Type B pancreatic cell (in vitro differentiated cells): ENCODE measurements around the gene SAMD8. TPM values are rescaled to one million over a fixed set of nuclear protein-coding genes. Genes with fewer than 3 reads are reported as not detected.

Source experiments
- DNase-seq: peaks from one replicate; pipeline ENCODE4 v3.0.0; 2021; ENCODE audit warnings: mixed read lengths; ENCODE audit not compliant: unreplicated experiment; ENCODE audit errors: extremely low spot score
- H3K27ac Mint-ChIP-seq: 2 replicates; pipeline ENCODE4 v1.8.0; 2021; ENCODE audit warnings: mild to moderate bottlenecking, mixed read lengths
- H3K27me3 Mint-ChIP-seq: 2 replicates; pipeline ENCODE4 v1.8.0; 2021; ENCODE audit warnings: mixed read lengths
- H3K36me3 Mint-ChIP-seq: 2 replicates; pipeline ENCODE4 v1.8.0; 2021; ENCODE audit warnings: mixed read lengths
- H3K4me1 Mint-ChIP-seq: one replicate; pipeline ENCODE4 v1.8.0; 2021; ENCODE audit warnings: mixed read lengths; ENCODE audit not compliant: unreplicated experiment
- H3K4me3 Mint-ChIP-seq: 2 replicates; pipeline ENCODE4 v1.8.0; 2021; ENCODE audit warnings: mild to moderate bottlenecking, mixed read lengths
- H3K9me3 Mint-ChIP-seq: 2 replicates; pipeline ENCODE4 v1.8.0; 2021; ENCODE audit warnings: mixed read lengths
- total RNA-seq: library from RNA; stranded (reverse); gene quantifications from 2 replicates; pipeline ENCODE4 v1.2.1, GENCODE V29; 2021; ENCODE audit warnings: low replicate concordance
- TF ChIP-seq, protein P1 (sequence below): fragments of 200-600 bp; sonication (generic); conservative IDR thresholded peaks from 2 replicates; pipeline ENCODE4 v1.5.0; 2021; ENCODE audit warnings: antibody characterized with exemption, mild to moderate bottlenecking

The SAMD8 gene
- total RNA-seq, 1 donor from 2014 or later = 17.3 TPM

DNA sequence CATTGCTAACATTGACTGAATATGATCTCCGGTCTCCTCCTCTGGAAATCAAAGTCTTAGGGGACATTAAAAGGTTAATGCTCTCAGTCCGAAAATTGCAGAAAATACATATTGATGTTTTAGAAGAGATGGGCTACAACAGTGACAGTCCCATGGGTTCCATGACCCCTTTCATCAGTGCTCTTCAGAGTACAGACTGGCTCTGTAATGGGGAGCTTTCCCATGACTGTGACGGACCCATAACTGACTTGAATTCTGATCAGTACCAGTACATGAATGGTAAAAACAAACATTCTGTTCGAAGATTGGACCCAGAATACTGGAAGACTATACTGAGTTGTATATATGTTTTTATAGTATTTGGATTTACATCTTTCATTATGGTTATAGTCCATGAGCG is 39.2 kb downstream of the SAMD8 start:
- Mint-ChIP-seq H3K4me1 (peaks cover 4% of the 10 kb centered on the region), H3K36me3 (peaks cover 14% of the 10 kb centered on the region), H3K4me3 (no peak overlapping the region), H3K27ac (no peak overlapping the region), H3K27me3 (no peaks in the 10 kb centered on the region), H3K9me3 (no peaks in the 10 kb centered on the region)
- DNase-seq = no peak
- TF ChIP-seq, protein P1, sequence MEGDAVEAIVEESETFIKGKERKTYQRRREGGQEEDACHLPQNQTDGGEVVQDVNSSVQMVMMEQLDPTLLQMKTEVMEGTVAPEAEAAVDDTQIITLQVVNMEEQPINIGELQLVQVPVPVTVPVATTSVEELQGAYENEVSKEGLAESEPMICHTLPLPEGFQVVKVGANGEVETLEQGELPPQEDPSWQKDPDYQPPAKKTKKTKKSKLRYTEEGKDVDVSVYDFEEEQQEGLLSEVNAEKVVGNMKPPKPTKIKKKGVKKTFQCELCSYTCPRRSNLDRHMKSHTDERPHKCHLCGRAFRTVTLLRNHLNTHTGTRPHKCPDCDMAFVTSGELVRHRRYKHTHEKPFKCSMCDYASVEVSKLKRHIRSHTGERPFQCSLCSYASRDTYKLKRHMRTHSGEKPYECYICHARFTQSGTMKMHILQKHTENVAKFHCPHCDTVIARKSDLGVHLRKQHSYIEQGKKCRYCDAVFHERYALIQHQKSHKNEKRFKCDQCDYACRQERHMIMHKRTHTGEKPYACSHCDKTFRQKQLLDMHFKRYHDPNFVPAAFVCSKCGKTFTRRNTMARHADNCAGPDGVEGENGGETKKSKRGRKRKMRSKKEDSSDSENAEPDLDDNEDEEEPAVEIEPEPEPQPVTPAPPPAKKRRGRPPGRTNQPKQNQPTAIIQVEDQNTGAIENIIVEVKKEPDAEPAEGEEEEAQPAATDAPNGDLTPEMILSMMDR = no peak

DNA sequence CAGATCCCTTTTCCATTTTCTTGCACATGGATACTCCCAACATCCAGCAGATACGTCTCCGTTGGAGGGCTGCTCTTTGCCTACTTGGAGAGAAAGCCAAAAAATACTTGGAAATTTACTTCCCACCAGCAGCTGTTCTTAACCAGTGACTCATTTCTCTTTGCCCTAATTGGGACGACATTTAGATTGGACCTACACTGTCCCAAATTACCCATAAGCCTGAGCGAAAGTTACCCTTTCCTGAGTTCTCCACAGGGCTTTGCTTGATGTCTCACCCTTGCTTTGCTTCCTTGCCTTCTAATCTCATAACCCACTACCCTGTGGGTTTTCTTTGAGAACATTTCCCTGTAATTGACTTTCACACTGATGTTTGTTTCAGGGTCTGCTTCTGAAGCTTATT is 48.1 kb downstream of the SAMD8 start:
- no peak for DNase-seq
- Mint-ChIP-seq H3K4me3 (no peak overlapping the region), H3K27me3 (no peaks in the 10 kb centered on the region), H3K4me1 (no peaks in the 10 kb centered on the region), H3K9me3 (peaks cover 5% of the 10 kb centered on the region), H3K27ac (no peak overlapping the region), H3K36me3 (peaks cover 13% of the 10 kb centered on the region)
- TF ChIP-seq, protein P1 = no peak

DNA sequence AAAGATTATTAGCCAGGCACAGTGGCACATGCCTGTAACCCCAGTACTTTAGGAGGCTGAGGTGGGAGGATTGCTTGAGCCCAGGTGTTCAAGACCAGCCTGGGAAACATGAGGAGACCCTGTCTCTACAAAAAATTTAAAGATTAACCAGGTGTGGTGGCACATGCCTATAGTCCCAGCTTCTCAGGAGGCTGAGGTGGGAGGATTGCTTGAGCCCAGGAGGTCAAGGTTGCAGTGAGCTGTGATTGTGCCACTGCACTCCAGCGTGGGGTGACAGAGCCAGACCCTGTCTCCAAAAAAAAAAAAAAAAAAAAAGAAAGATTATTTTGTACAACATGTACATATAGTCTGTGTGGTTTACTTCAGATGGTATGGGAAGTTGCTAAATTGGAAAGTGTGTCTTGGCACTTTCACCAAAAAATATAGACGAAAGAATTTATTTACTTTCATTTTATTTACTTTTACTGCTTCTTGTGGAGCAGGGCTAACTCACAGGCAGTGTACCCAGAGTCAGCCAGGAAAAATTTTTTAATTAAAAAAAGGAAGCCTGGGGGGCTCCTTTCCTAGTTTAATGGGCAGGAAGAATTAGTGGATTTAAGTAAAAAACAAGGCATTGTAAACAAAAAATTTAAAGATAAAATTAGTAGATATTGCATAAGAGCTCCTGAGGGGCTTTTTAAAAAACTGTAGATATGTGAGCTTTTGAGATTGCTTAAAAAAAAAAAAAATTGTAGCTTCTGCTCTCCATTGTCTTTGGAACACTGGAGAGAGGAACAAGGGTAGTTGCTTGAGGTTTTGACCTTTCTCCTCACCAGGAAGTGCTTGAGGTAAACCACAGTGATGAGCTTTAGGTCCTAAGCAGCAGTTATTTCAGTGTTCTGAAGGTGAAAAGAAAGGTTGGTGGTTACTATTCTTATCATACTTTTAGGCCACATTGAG is 54.5 kb downstream of the SAMD8 start:
- no peak overlapping the region for H3K4me3 Mint-ChIP-seq
- no peaks in the 10 kb centered on the region for H3K4me1 Mint-ChIP-seq
- H3K36me3 Mint-ChIP-seq = peaks cover 10% of the 10 kb centered on the region
- no peak for DNase-seq
- H3K27ac Mint-ChIP-seq = no peak overlapping the region
- H3K27me3 Mint-ChIP-seq = no peaks in the 10 kb centered on the region
- TF ChIP-seq, protein P1 = no peak
- H3K9me3 Mint-ChIP-seq = no peaks in the 10 kb centered on the region

DNA sequence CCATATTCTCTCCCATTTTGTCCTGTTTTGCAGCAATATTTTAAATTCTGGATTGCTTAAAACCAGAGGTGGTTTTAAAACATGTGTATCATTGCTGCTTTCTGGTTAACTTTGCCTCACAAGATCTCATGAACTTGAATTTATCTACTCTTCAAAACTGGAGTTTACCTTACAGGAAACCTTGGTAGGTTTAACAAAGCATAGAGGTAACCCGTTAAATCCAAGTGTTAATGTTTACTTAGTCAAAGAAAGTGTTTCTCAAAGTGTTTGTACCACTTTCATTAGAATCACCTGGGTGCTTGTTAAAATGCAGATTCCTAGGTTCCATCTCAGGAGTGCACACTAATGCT is 55.1 kb downstream of the SAMD8 start:
- Mint-ChIP-seq H3K27ac (no peak overlapping the region), H3K9me3 (no peaks in the 10 kb centered on the region), H3K4me3 (no peak overlapping the region), H3K36me3 (peaks cover 10% of the 10 kb centered on the region), H3K27me3 (no peaks in the 10 kb centered on the region), H3K4me1 (no peaks in the 10 kb centered on the region)
- TF ChIP-seq, protein P1 = no peak
- no peak for DNase-seq

DNA sequence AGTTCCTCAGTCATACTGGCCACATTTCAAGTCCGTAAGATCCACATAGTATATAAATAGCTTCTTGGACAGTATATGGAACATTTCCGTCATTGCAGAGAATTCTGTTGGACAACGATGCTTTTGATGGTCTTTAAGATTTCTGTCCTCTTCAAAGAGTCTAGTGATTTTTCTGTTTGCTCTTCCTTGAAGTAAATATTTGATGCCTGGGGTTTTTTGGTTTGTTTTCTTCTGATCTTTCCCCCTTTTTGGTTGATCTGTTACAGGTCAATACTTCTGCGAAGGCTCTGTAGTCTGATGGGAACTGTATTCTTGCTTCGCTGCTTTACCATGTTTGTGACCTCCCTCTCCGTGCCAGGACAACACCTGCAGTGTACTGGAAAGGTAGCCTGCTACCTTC is 56.8 kb downstream of the SAMD8 start:
- Mint-ChIP-seq H3K4me1 (no peaks in the 10 kb centered on the region), H3K36me3 (peaks cover 10% of the 10 kb centered on the region), H3K27me3 (no peaks in the 10 kb centered on the region), H3K9me3 (no peaks in the 10 kb centered on the region), H3K27ac (no peak overlapping the region), H3K4me3 (no peak overlapping the region)
- TF ChIP-seq, protein P1 = no peak
- DNase-seq = no peak
